HG02970 (cell line): ENCODE results near the gene REV3L.
A peak's percentile ranks its signal among the peaks of the same experiment; 100 is the strongest.
"Not testable (repeated sequence)": the region's sequence is repeated elsewhere in the genome, so short reads cannot be mapped to it uniquely, and the experiment has no call there.

ENCODE experiments used
- ATAC-seq: cut with Tn5 transposase; IDR thresholded peaks from one replicate; pipeline ENCODE4 v1.9.1; 2021; ENCODE audit warnings: mild to moderate bottlenecking, moderate library complexity, moderate number of reproducible peaks; ENCODE audit not compliant: unreplicated experiment, low FRiP score

REV3L gene

DNA sequence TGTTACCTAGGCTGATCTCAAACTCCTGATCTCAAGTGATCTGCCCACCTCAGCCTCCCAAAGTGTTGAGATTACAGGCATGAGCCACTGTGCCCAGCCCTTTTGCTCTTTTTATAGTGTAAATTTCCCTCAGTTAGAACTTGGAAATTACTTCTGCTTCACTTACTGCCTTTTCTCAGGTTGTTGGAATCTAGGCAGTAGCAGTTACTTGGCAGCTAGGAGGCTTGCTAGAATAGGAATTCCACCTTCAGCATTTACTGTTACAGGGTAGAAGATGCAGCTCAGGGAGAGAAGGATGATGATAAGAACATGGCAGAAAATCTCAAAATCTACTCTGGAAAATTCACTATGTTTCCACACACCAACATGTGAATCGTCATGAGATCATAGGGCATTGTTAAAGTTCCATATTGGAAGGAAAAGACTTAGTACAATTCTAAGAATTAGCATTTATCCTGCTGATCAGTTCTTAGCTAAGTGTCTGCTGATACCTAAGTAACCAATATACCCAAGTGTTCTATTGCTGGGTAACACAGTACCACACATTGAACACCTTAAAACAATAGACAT lies 213.5 kb downstream of the REV3L start:
- ATAC-seq, result no peak

GRCh38 chr6:111267764-111268333 lies 215.2 kb downstream of the REV3L start:
- no peak for ATAC-seq

GRCh38 chr6:111266276-111266675 lies 216.7 kb downstream of the REV3L start:
- ATAC-seq, result no peak

- ATAC-seq, result no peak
Observed at GRCh38 chr6:111265842-111266241, 217.2 kb downstream of the REV3L start.

GRCh38 chr6:111263837-111264236 lies 219.2 kb downstream of the REV3L start:
- no peak for ATAC-seq

- ATAC-seq, result no peak
Observed at GRCh38 chr6:111260570-111261298, 222.3 kb downstream of the REV3L start.

GRCh38 chr6:111259089-111259831 lies 223.8 kb downstream of the REV3L start:
- ATAC-seq, result peak; percentile 99

DNA sequence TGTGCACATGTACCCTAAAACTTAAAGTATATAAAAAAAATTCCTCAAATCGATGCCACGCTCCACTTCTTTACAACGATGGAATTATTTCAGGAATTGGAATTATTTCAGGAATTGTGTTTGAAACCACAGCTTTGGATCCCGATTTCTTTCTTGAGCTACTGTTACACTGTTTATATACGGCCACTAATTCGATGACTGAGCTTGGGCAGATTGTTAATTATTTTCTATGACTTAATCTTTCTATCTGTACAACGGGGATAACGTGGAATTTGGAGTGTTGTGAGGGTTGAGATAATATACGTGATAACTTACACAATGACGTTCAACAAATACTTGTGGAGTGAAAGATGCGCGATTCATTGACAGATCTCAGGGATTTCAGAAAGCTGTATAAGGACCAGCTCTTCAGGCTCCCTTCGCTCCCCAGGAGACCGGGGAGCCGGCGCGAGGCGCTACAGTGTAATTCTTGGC lies 224.4 kb downstream of the REV3L start:
- no peak for ATAC-seq

GRCh38 chr6:111258010-111258409 lies 225.0 kb downstream of the REV3L start:
- ATAC-seq, result no peak

- ATAC-seq, result no peak
Observed at GRCh38 chr6:111256646-111257045, 226.4 kb downstream of the REV3L start.

DNA sequence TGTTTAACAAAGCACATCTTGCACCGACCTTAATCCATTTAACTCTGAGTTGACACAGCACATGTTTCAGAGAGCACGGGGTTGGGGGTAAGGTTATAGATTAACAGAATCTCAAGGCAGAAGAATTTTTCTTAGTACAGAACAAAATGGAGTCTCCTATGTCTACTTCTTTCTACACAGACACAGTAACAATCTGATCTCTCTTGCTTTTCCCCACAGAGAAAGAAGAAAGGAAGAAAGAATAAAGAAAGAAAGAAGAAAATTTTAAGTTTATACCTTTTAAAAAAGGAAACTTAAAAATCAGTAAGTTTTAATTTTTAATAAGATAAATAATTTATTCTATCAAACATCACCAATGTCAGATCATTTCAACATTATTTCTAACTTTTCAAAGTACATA lies 227.2 kb downstream of the REV3L start:
- not testable (repeated sequence) for ATAC-seq

GRCh38 chr6:111254779-111255166 lies 228.2 kb downstream of the REV3L start:
- no peak for ATAC-seq

- no peak for ATAC-seq
Observed at GRCh38 chr6:111254004-111254778, 228.8 kb downstream of the REV3L start.

- no peak for ATAC-seq
Observed at GRCh38 chr6:111252726-111253125, 230.3 kb downstream of the REV3L start.

- ATAC-seq, result no peak
Observed at GRCh38 chr6:111250791-111251354, 232.1 kb downstream of the REV3L start.
